NCI-H2171 treated with DMSO at 0.1 percent for 48 hours (cell line): ENCODE results near the gene MND1.
"Not testable (repeated sequence)": the region's sequence is repeated elsewhere in the genome, so short reads cannot be mapped to it uniquely, and the experiment has no call there.

Source experiments
- DNase-seq: peaks from one replicate; lab custom pipeline; 2025; lab: John Stamatoyannopoulos, UW

Gene MND1

GRCh38 chr4:153440475-153440874, 96.0 kb downstream of the MND1 start:
- no peak for DNase-seq

- peak; percentile 49 for DNase-seq
These were observed 102.9 kb downstream of the MND1 start for GRCh38 chr4:153447175-153447905.

GRCh38 chr4:153448003-153448731, 103.7 kb downstream of the MND1 start:
- DNase-seq: peak; percentile 13

DNA sequence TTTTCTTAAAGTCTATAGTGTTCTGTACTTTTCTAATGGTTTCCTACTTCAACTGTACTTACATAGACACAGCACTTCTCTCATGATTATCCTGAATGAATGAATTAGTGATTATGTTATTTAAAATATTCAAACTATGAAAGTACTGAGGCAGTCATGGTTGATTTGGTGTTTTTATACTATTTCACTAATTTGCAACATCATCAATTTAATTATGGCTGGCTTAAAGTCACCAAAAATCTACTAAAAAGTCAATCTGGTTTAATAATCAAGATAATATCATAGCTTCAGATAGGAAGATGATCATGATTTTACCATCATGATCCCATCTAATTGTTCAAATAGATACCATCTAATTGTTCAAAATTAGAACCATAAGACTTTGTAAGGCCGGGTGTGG, 104.8 kb downstream of the MND1 start:
- DNase-seq: no peak

GRCh38 chr4:153450544-153450917, 106.0 kb downstream of the MND1 start:
- no peak for DNase-seq

GRCh38 chr4:153451145-153451544, 106.7 kb downstream of the MND1 start:
- not testable (repeated sequence) for DNase-seq

DNA sequence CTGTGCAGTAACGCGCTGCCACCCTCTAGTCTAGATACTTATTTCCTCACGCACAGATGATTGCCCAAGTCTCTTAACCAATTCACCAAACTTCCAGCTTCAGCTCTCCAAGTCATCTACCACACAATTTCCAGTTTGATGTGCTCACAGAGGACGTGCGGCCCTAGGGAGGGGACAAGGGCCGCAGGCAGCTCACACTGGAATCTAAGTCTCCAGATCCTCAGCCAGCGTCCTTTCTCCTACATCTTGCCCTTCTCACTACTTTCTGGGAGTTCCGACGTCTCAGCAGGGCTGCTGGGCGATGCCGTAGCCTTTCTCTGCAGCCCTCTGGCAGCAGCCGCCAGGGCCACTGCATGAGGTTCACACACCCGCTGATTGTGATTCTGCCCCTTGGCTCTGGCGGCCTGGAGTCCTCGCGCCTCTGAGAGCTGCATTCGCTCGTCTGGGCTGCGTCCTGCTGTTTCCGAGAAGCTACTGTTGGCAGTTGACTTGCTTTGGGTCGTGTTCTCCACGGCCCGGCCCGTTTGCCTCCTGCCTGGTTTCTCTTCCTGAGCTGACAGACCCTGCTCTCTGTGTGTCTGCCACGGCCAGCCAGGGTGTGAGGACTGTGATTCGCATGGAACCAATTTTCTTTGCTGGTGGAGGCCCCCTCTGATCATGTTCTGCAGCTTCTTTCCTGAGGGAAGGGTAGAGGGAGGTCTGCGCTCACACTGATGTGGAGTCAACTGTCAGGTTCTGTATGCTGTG, 107.6 kb downstream of the MND1 start:
- no peak for DNase-seq

DNA sequence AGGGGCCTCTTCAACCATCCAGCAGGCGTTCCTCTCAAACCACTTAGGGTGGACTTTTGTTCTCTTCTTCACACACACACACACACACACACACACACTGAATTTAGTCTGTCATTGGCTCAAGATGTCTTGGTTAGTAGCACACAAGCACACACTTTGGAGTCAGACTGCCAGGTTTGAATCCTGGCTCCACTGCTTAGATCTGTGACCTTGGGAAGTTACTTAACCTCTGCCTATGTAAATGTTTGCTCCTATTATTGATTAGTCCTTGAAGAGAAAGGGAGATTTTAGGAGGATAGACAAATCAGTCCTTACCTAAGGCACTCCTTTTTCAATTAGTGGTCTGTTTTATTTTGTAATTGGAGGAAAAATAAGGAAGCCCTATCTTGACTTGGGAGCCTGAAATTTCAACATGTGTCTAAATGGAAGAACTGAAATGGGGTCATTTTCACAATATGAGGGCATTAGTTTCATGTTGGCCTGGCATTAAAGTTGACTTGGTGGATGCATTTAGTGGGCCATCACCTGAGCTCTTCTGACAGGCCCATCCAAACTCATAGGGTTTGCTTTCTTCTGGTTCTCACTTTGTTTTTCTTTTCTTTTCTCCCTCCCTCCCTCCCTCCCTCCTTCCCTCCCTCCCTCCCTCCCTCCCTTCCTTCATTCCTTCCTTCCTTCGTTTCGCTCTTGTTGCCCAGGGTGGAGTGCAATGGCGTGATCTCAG, 108.3 kb downstream of the MND1 start:
- DNase-seq: no peak

DNA sequence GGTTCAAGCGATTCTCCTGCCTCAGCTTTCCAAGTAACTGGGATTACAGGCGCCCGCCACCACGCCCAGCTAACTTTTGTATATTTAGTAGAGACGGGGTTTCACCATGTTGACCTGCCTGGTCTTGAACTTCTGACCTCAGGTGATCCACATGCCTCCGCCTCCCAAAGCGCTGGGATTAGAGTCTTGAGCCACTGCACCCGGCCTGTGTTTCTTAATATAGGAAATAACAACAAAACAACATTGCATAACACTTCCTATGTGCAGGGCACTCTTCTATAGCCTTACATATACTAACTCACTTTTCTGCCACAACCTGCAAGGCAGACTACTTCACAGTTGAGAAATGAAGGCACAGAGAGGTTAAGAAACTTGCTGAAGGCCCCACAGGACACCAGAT, 108.9 kb downstream of the MND1 start:
- DNase-seq: no peak

DNA sequence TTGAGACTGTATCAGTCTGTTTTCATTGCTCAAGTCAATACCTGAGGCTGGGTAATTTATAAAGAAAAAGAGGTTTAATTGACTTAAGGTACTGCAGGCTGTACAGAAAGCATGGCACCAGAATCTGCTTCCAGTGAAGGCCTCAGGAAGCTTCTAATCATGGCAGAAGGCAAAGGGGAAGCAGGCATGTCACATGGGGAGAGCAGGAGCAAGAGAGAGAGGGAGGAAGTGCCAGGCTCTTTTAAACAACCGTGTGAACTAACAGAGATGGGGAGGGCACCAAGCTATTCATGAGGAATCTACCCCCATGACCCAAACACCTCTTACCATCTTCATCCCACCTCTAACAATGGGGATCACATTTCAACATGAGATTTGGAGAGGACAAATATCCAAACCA, 114.5 kb downstream of the MND1 start:
- no peak for DNase-seq

- DNase-seq: not testable (repeated sequence)
These were observed 117.1 kb downstream of the MND1 start for GRCh38 chr4:153461549-153461948.

GRCh38 chr4:153464068-153464467, 119.6 kb downstream of the MND1 start:
- DNase-seq: no peak
